B cell (primary cell): ENCODE measurements around the gene TLNRD1. TPM values are rescaled to one million over a fixed set of nuclear protein-coding genes. Genes with fewer than 3 reads are reported as not detected.

Experiments used
- ATAC-seq: fragments of 200-7000 bp; cut with Tn5 transposase; one replicate; pipeline ENCODE4 v1.10.0; 2021; ENCODE audit warnings: low read depth, mild to moderate bottlenecking, moderate number of reproducible peaks, moderate library complexity
- CTCF ChIA-PET: fragments of 350-600 bp; sonication (Branson Sonifier 250); formaldehyde crosslinking; loops from one replicate; lab custom pipeline; 2021; ENCODE audit warnings: antibody characterized with exemption, inconsistent platforms; lab: Charles Lee
- POLR2A ChIA-PET: fragments of 350-600 bp; sonication (Branson Sonifier 250); formaldehyde crosslinking; loops from one replicate; lab custom pipeline; 2021; ENCODE audit warnings: antibody characterized with exemption; lab: Charles Lee
- DNase-seq: peaks from one replicate; pipeline ENCODE4 v3.0.0; 2013
- H2AFZ ChIP-seq: 2 replicates; pipeline ENCODE4 v1.6.1; 2012; ENCODE audit warnings: mild to moderate bottlenecking, low read depth, low read length; ENCODE audit not compliant: insufficient read depth, poor library complexity, severe bottlenecking
- H3K27ac ChIP-seq, 2 donors: 1 replicate in 1 of 2; 2 replicates in 1 of 2; pipeline ENCODE4 v1.5.1; 2012 to 2013; ENCODE audit warnings: low read length in 2 of 2, mild to moderate bottlenecking in 2 of 2, moderate library complexity in 1 of 2
- H3K27me3 ChIP-seq, 4 experiments: fragments of 200-600 bp in 1 of 4; sonication (generic) in 1 of 4; replicated peaks in 1 of 4; 1 replicate in 2 of 4; 2 replicates in 2 of 4; pipeline versions ENCODE4 v1.6.1 to v1.7.0; 2013 to 2016; ENCODE audit warnings: low read length in 3 of 4, mild to moderate bottlenecking in 2 of 4, mixed read lengths in 1 of 4, moderate library complexity in 1 of 4; ENCODE audit not compliant: insufficient read depth in 4 of 4, control insufficient read depth in 3 of 4; ENCODE audit errors: control extremely low read depth in 1 of 4
- H3K36me3 ChIP-seq, 2 experiments: replicated peaks in 1 of 2; 1 replicate in 1 of 2; 2 replicates in 1 of 2; pipeline versions ENCODE4 v1.6.1 to v1.7.1; 2013; ENCODE audit warnings: low read length in 1 of 2; ENCODE audit not compliant: insufficient read depth in 2 of 2, control insufficient read depth in 1 of 2; ENCODE audit errors: control extremely low read depth in 1 of 2, extremely low read depth in 1 of 2
- H3K4me1 ChIP-seq, 2 donors: fragments of 200-600 bp in 1 of 2; sonication (generic) in 1 of 2; 1 replicate in 1 of 2; 2 replicates in 1 of 2; pipeline versions ENCODE4 v1.5.1 to v1.6.1; 2013 to 2017; ENCODE audit warnings: low read length in 2 of 2; ENCODE audit not compliant: control insufficient read depth in 2 of 2, insufficient read depth in 2 of 2
- H3K4me2 ChIP-seq: replicated peaks from 2 replicates; pipeline ENCODE3; 2012; ENCODE audit warnings: mild to moderate bottlenecking, low read depth, low read length; ENCODE audit not compliant: poor library complexity, severe bottlenecking
- H3K4me3 ChIP-seq, 5 experiments: fragments of 200-600 bp in 1 of 5; sonication (generic) in 1 of 5; 1 replicate in 3 of 5; 2 replicates in 2 of 5; pipeline versions ENCODE4 v1.5.1 to v1.7.0; 2011 to 2016; ENCODE audit warnings: low read length in 4 of 5, mild to moderate bottlenecking in 4 of 5, low read depth in 2 of 5, control low read depth in 1 of 5, moderate library complexity in 1 of 5; ENCODE audit not compliant: insufficient read depth in 1 of 5; ENCODE audit errors: control extremely low read depth in 1 of 5, extremely low read depth in 1 of 5
- H3K79me2 ChIP-seq: fragments of 200-600 bp; sonication (generic); one replicate; pipeline ENCODE4 v1.6.0; 2016; ENCODE audit warnings: low read length; ENCODE audit not compliant: control insufficient read depth, insufficient read depth
- H3K9ac ChIP-seq: fragments of 200-600 bp; sonication (generic); 2 replicates; pipeline ENCODE4 v1.6.1; 2017; ENCODE audit warnings: mild to moderate bottlenecking, low read length, moderate library complexity
- H3K9me3 ChIP-seq, 3 donors: one replicate each; pipeline versions ENCODE4 v1.6.1 to v1.7.1; 2013; ENCODE audit warnings: low read length in 2 of 3; ENCODE audit not compliant: control insufficient read depth in 2 of 3, insufficient read depth in 1 of 3; ENCODE audit errors: control extremely low read depth in 1 of 3
- H4K20me1 ChIP-seq: 2 replicates; pipeline ENCODE4 v1.6.0; 2012; ENCODE audit warnings: mild to moderate bottlenecking, low read length; ENCODE audit not compliant: insufficient read depth, control insufficient read depth, poor library complexity, severe bottlenecking
- H3K27ac Mint-ChIP-seq: one replicate; pipeline ENCODE4 v1.8.0; 2021; ENCODE audit warnings: mixed read lengths
- H3K27me3 Mint-ChIP-seq: one replicate; pipeline ENCODE4 v1.8.0; 2021; ENCODE audit warnings: mixed read lengths
- H3K4me1 Mint-ChIP-seq: one replicate; pipeline ENCODE4 v1.8.0; 2021; ENCODE audit warnings: mixed read lengths
- H3K4me3 Mint-ChIP-seq: one replicate; pipeline ENCODE4 v1.8.0; 2021; ENCODE audit warnings: mixed read lengths
- H3K9me3 Mint-ChIP-seq: one replicate; pipeline ENCODE4 v1.8.0; 2022; ENCODE audit warnings: mixed read lengths; ENCODE audit not compliant: insufficient read depth
- EZH2 ChIP-seq: IDR thresholded peaks from 2 replicates; pipeline ENCODE4 v1.6.1; 2012; ENCODE audit warnings: borderline replicate concordance, low read depth, mild to moderate bottlenecking, moderate library complexity, low read length; ENCODE audit not compliant: insufficient read depth, poor library complexity, severe bottlenecking
- WGBS: methylation state at CpG from one replicate; pipeline ENCODE4 v1.1.5; 2013; ENCODE audit warnings: missing lambda C conversion rate; ENCODE audit not compliant: insufficient coverage; 5-methylcytosine and 5-hydroxymethylcytosine counted together
- intact Hi-C: fragments of 100-400 bp; cut with micrococcal nuclease; formaldehyde crosslinking; loops from one replicate; pipeline ENCODE4 v1.10.0; 2022
- polyA plus RNA-seq: library from polyadenylated mRNA; depleted of rRNA; stranded (reverse); fragments of >200 nt; gene quantifications from 2 replicates; pipeline ENCODE4 v1.2.3, GENCODE V29; 2012
- total RNA-seq, 2 donors: library from RNA; stranded (reverse); fragments of 120-200 nt in 1 of 2; gene quantifications; 1 replicate in 1 of 2; 2 replicates in 1 of 2; pipeline versions ENCODE4 v1.2.3 to v1.2.4, GENCODE V29; 2013 to 2022
- TF ChIP-seq, protein P1 (sequence below): fragments of 200-600 bp; IDR thresholded peaks from one replicate; pipeline ENCODE4 v1.8.0; 2022; ENCODE audit warnings: antibody characterized with exemption, mild to moderate bottlenecking

The TLNRD1 gene
- total and polyA plus RNA-seq, 2 donors (not counting 1 experiment from before 2014, with no cell fraction given), result 11.4 to 26.7 TPM

DNA sequence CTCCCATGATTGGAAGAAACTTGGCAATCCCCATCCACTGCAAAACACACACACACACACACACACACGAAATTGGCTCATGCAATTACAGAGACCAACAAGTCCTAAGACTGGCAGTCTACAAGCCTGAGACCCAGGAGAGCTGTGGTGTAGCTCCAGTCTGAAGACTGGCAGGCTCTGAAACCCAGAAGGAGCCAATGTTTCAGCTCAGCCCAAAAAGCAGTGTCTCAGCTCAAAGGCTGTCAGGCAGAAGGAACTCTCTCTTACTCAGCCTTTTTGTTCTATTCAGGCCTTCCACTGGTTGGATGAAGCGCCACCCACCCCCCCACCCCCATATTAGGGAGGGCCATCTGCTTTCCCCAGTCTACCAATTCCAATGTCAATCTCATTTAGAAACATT is 43.2 kb upstream of the TLNRD1 start:
- Histone ChIP-seq H3K36me3 (peaks cover 1 to 20% of the 10 kb centered on the region in 2 experiments), H3K27me3 (no peaks in the 10 kb centered on the region), H3K9ac (no peak overlapping the region), H2AFZ (no peak overlapping the region), H3K4me3 (no peak overlapping the region), H3K27ac (no peak overlapping the region), H4K20me1 (no peaks in the 10 kb centered on the region), H3K4me2 (no peak overlapping the region), H3K4me1 (no peaks in the 10 kb centered on the region), H3K79me2 (peaks cover 3% of the 10 kb centered on the region), H3K9me3 (no peaks in the 10 kb centered on the region)
- ChIA-PET POLR2A (no interaction called here), CTCF (interaction anchor here (1.8 kb wide), 1 partner anchor 12 kb away, joined by 8 read pairs; no protein-coding TSS in a partner anchor)
- Mint-ChIP-seq H3K4me3 (no peak overlapping the region), H3K4me1 (no peaks in the 10 kb centered on the region), H3K27me3 (no peaks in the 10 kb centered on the region), H3K27ac (no peak overlapping the region), H3K9me3 (peaks cover 2% of the 10 kb centered on the region)
- DNase-seq (no peak), ATAC-seq (no peak)
- WGBS, result no CpG with 5 or more reads among the region's 2 CpGs
- intact Hi-C loops, result no loop called here
- TF ChIP-seq, protein P1, sequence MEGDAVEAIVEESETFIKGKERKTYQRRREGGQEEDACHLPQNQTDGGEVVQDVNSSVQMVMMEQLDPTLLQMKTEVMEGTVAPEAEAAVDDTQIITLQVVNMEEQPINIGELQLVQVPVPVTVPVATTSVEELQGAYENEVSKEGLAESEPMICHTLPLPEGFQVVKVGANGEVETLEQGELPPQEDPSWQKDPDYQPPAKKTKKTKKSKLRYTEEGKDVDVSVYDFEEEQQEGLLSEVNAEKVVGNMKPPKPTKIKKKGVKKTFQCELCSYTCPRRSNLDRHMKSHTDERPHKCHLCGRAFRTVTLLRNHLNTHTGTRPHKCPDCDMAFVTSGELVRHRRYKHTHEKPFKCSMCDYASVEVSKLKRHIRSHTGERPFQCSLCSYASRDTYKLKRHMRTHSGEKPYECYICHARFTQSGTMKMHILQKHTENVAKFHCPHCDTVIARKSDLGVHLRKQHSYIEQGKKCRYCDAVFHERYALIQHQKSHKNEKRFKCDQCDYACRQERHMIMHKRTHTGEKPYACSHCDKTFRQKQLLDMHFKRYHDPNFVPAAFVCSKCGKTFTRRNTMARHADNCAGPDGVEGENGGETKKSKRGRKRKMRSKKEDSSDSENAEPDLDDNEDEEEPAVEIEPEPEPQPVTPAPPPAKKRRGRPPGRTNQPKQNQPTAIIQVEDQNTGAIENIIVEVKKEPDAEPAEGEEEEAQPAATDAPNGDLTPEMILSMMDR, result no peak
- TF ChIP-seq EZH2, result no peak

DNA sequence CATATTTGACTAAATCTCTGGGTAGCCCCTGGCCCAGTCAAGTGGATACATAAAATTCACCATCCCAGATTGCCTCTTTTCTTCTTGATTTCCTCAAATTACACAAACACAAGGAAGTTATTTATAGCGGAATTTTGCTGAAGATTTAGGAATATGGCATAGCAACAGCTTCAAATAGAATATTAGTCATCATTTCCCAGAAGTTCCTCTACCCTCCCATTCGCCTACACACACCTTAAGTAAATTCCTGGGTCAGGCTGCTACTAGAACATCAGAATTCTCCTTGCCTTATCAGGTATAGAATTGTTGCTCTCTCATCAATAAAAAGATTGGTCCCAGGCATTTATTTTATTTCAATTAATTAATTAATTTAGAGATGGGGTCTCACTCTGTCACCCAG is 42.7 kb upstream of the TLNRD1 start:
- Mint-ChIP-seq H3K4me1 (no peaks in the 10 kb centered on the region), H3K4me3 (no peak overlapping the region), H3K9me3 (peaks cover 2% of the 10 kb centered on the region), H3K27me3 (no peaks in the 10 kb centered on the region), H3K27ac (no peak overlapping the region)
- Histone ChIP-seq H2AFZ (no peak overlapping the region), H3K27ac (no peak overlapping the region), H3K27me3 (no peaks in the 10 kb centered on the region), H3K4me2 (no peak overlapping the region), H4K20me1 (no peaks in the 10 kb centered on the region), H3K4me1 (no peaks in the 10 kb centered on the region), H3K36me3 (peaks cover 1 to 20% of the 10 kb centered on the region in 2 experiments), H3K9ac (no peak overlapping the region), H3K4me3 (no peak overlapping the region), H3K79me2 (peaks cover 3% of the 10 kb centered on the region), H3K9me3 (no peaks in the 10 kb centered on the region)
- intact Hi-C loops, result no loop called here
- ChIA-PET POLR2A (no interaction called here), CTCF (interaction anchor here (1.8 kb wide), 1 partner anchor 12 kb away, joined by 8 read pairs; no protein-coding TSS in a partner anchor)
- TF ChIP-seq, protein P1, result no peak
- TF ChIP-seq EZH2, result no peak
- WGBS, result no CpG with 5 or more reads among the region's 2 CpGs
- DNase-seq (no peak), ATAC-seq (no peak)
